Tibial artery (tissue), 4 donors: ENCODE results near the gene MAPK4.
"Not testable (repeated sequence)": the region's sequence is repeated elsewhere in the genome, so short reads cannot be mapped to it uniquely, and the experiment has no call there.

Experiments used
- DNase-seq, 2 donors: peaks; one replicate each; pipeline ENCODE4 v3.0.0-alpha.2; 2019
- H3K27ac ChIP-seq, 2 donors: fragments of 200-600 bp; sonication (generic) in 1 of 2; 1 replicate in 1 of 2; 2 replicates in 1 of 2; pipeline ENCODE4 v1.5.1; 2018 to 2019; ENCODE audit warnings: mild to moderate bottlenecking in 1 of 2
- H3K27me3 ChIP-seq, 2 donors: fragments of 200-600 bp; sonication (generic) in 1 of 2; one replicate each; pipeline versions ENCODE4 v1.5.1 to v1.6.0; 2016 to 2019
- H3K36me3 ChIP-seq, 3 donors: fragments of 200-600 bp; sonication (generic) in 2 of 3; one replicate each; pipeline ENCODE4 v1.5.1; 2016 to 2019; ENCODE audit warnings: mild to moderate bottlenecking in 2 of 3
- H3K4me1 ChIP-seq, 4 donors: fragments of 200-600 bp; sonication (generic) in 2 of 4; 1 replicate in 3 of 4; 2 replicates in 1 of 4; pipeline ENCODE4 v1.5.1; 2016 to 2019
- H3K4me3 ChIP-seq, 2 donors: fragments of 200-600 bp; sonication (generic) in 1 of 2; 1 replicate in 1 of 2; 2 replicates in 1 of 2; pipeline ENCODE4 v1.5.1; 2018 to 2019; ENCODE audit warnings: mild to moderate bottlenecking in 2 of 2
- H3K9me3 ChIP-seq, 3 donors: fragments of 200-600 bp; sonication (generic) in 1 of 3; one replicate each; pipeline ENCODE4 v1.5.1; 2016 to 2019
- CTCF ChIP-seq, 2 experiments: fragments of 200-600 bp in 1 of 2; fragments of 450-650 bp in 1 of 2; IDR thresholded peaks; one replicate each; pipeline ENCODE4 v1.5.1; 2017 to 2019; ENCODE audit warnings: antibody characterized with exemption in 2 of 2, mild to moderate bottlenecking in 1 of 2, moderate library complexity in 1 of 2
- intact Hi-C: fragments of 100-400 bp; cut with DNase I; formaldehyde crosslinking; loops from one replicate; pipeline ENCODE4 v1.15.0; 2023; ENCODE audit warnings: low total_unique reads

Gene MAPK4

GRCh38 chr18:50559752-50560680 is at the start of gene MAPK4:
MAPK4 (plus strand) TSS chr18:50560087; CDS start chr18:50663959, 103,872 bp downstream.
- DNase-seq = peak in 1 of 2 donors; percentile 80
- H3K27ac ChIP-seq = peak within 1 kb of the TSS; percentile 90 to 91
- intact Hi-C loops = loop anchor here (10.0 kb wide), 1 partner anchor 105 kb away; no protein-coding TSS in a partner anchor

GRCh38 chr18:50517277-50517676 is 42.6 kb upstream of the MAPK4 start:
- H3K27me3 ChIP-seq, H3K4me3 ChIP-seq, H3K9me3 ChIP-seq, DNase-seq, intact Hi-C loops, H3K4me1 ChIP-seq, H3K36me3 ChIP-seq, H3K27ac ChIP-seq: not testable (repeated sequence)

More at GRCh38 chr18:50559752-50560680, at the start of gene MAPK4:
- peaks cover 0 to 33% (median 13%) of the 10 kb centered on the region in 4 donors for H3K4me1 ChIP-seq
- H3K27me3 ChIP-seq = no peaks in the 10 kb centered on the region
- peak within 1 kb of the TSS; percentile 78 to 83 for H3K4me3 ChIP-seq
- peaks cover 0 to 9% (median 3%) of the 10 kb centered on the region in 3 donors for H3K9me3 ChIP-seq
- no peaks in the 10 kb centered on the region for H3K36me3 ChIP-seq
- no peak for TF ChIP-seq CTCF (IDR thresholded peaks at IDR 0.05)

GRCh38 chr18:50518787-50519546 is 40.9 kb upstream of the MAPK4 start:
- TF ChIP-seq CTCF (IDR thresholded peaks at IDR 0.05) = no peak
- no peaks in the 10 kb centered on the region for H3K27me3 ChIP-seq
- H3K27ac ChIP-seq = no peak overlapping the region
- no peaks in the 10 kb centered on the region for H3K4me1 ChIP-seq
- no peaks in the 10 kb centered on the region for H3K36me3 ChIP-seq
- no peak for DNase-seq
- H3K9me3 ChIP-seq = no peaks in the 10 kb centered on the region
- intact Hi-C loops = no loop called here
- no peak overlapping the region for H3K4me3 ChIP-seq

GRCh38 chr18:50523165-50523564 is 36.7 kb upstream of the MAPK4 start:
- no peak for TF ChIP-seq CTCF (IDR thresholded peaks at IDR 0.05)
- H3K9me3 ChIP-seq = no peaks in the 10 kb centered on the region

GRCh38 chr18:50527636-50528307 is 32.1 kb upstream of the MAPK4 start:
- Histone ChIP-seq H3K27ac (no peak overlapping the region), H3K4me3 (no peak overlapping the region), H3K4me1 (no peaks in the 10 kb centered on the region), H3K27me3 (no peaks in the 10 kb centered on the region), H3K9me3 (peaks cover 0 to 8% (median 0%) of the 10 kb centered on the region in 3 donors), H3K36me3 (no peaks in the 10 kb centered on the region)
- no peak for TF ChIP-seq CTCF (IDR thresholded peaks at IDR 0.05)
- DNase-seq = no peak
- intact Hi-C loops = no loop called here

More at GRCh38 chr18:50523165-50523564, 36.7 kb upstream of the MAPK4 start:
- Histone ChIP-seq H3K27me3 (no peaks in the 10 kb centered on the region), H3K4me3 (no peak overlapping the region), H3K27ac (no peak overlapping the region), H3K36me3 (no peaks in the 10 kb centered on the region), H3K4me1 (no peaks in the 10 kb centered on the region)
- intact Hi-C loops = no loop called here
- DNase-seq = no peak
